HG03520 (cell line): ENCODE measurements around the gene MB.

Source experiments
- ATAC-seq: cut with Tn5 transposase; IDR thresholded peaks from one replicate; pipeline ENCODE4 v1.9.1; 2021; ENCODE audit warnings: mild to moderate bottlenecking, moderate library complexity; ENCODE audit not compliant: unreplicated experiment

Gene MB

GRCh38 chr22:35618427-35619223 is 1.5 kb upstream of the MB start:
- ATAC-seq = no peak

DNA sequence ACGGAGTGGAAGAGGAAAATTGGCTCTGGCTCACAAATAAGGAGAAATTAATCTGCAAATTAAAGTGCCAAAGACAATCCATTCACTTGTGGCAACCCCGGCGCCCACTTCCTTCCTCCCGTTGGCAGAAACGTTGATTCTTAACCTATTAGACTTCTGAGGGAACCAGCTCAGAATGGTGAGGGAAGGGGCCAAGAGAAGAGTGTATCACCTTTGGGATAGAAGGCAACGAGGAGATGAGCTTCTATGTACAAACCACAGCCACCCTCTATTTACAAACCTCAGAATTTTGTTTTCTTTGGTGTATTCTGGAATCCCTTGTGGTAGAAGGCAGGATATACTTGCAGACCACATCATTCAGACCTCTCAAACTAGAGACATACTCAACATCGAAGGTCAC is 1.1 kb downstream of the MB start:
- ATAC-seq = no peak

GRCh38 chr22:35615156-35615555 is 2.0 kb downstream of the MB start:
- ATAC-seq = no peak

GRCh38 chr22:35614404-35614803 is 2.7 kb downstream of the MB start:
- no peak for ATAC-seq

- no peak for ATAC-seq
These were observed 4.2 kb downstream of the MB start for GRCh38 chr22:35612903-35613302.

GRCh38 chr22:35611891-35612576 is 5.1 kb downstream of the MB start:
- ATAC-seq = no peak

GRCh38 chr22:35611200-35611890 is 5.8 kb downstream of the MB start:
- no peak for ATAC-seq

DNA sequence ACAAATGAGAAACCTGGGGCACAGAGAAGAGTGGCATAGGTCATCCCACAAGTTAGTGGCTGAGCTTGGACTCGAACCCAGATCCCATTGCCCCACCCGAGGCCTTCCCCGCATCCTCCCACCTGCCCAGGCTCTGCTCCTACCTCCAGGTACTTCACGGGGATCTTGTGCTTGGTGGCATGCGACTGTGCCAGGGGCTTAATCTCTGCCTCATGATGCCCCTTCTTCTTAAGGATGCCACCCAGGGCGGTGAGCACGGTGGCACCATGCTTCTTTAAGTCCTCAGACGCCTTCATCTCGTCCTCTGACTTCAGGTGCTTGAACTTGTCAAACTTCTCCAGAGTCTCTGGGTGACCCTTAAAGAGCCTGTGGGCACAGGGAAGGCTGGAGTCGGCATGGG is 6.4 kb downstream of the MB start:
- ATAC-seq = no peak

DNA sequence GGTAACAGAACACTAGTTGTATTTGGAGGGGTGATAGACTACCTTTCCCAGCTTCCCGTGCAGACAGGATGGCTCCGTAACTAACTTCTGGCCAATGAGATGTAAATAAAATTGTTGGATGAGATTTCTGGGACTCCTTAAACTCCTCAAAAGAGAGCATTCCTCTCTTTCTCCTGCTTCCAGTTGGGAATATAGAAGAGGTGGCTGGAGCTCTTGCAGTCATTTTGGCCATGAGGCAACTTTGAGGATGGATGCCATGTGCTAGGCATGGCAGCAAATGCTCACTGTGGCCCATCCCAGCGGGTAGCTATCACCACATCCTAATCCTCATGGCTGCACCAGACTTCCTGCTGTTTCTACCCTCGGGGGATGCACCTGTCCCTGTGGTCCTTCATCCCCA is 7.4 kb downstream of the MB start:
- no peak for ATAC-seq

GRCh38 chr22:35609261-35609660 is 7.9 kb downstream of the MB start:
- no peak for ATAC-seq

- ATAC-seq = no peak
These were observed 9.0 kb downstream of the MB start for GRCh38 chr22:35608088-35608487.

DNA sequence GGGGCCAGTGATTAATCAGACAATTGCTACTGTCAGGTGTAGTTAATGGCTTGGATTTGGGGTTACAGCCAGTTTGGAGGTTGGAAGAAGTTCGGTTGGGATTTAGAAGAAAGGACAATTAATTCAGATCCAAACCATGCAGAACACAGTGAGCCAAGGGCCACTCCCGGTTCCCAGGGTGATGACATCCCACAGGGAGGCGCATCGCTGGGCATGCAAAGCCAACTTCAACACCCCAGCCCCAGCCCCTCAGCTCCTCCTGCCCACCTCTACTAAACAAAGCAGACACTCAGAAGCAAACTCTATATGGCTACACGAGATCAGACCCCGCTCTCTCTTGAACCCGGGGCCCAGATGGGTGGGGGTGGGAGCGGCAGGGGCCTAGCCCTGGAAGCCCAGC is 10.2 kb downstream of the MB start:
- no peak for ATAC-seq

- ATAC-seq = no peak
These were observed 11.2 kb downstream of the MB start for GRCh38 chr22:35605851-35606481.

DNA sequence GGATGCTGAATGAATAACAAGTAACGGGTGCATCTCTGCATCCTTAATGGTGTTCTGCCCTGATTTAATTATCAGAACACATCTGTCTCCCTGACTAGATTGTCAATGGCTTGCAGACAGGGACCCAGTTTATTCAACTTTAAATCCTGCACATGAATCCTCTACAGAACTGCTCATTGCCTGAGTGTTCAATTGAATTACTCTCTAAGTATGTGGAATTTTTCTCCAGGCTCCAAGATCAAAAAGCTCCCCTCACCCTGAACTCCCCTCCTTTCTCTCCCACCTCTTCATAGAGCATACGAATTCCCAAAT is 11.8 kb downstream of the MB start:
- ATAC-seq = no peak

DNA sequence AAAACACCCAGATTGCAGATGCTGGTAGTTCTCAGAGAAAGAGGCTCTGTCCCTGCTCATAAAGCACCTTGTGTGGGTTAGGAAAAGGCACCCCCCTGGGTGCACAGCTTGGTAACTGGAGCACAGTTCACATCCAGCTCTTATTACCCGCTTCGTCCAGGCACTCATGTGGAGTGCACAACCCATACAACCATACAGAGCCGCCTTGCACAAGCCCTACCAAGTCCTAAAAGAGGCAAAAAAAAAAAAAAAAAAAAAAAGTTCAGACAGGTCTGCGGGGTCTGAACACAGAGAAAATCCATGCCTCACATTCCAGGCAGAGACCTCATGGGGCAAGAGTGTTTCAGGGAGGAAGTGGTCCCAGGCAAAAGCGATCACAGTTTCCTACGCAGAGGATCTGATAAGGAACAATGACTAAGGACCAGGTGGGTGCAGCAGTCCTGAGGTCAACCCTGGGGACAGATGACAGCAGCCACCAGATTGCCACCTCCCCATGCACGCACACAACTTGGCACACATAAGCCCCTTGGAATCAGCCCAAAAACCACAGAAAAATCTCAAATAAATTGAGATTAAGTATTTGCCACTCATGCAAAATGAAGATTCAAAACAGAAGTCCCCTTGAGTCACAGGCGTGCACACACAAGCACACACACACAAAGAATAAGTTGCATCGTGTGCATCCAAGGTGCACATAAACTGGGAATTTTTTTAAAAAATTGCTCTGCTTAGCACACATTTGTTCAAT is 12.3 kb downstream of the MB start:
- ATAC-seq = no peak

DNA sequence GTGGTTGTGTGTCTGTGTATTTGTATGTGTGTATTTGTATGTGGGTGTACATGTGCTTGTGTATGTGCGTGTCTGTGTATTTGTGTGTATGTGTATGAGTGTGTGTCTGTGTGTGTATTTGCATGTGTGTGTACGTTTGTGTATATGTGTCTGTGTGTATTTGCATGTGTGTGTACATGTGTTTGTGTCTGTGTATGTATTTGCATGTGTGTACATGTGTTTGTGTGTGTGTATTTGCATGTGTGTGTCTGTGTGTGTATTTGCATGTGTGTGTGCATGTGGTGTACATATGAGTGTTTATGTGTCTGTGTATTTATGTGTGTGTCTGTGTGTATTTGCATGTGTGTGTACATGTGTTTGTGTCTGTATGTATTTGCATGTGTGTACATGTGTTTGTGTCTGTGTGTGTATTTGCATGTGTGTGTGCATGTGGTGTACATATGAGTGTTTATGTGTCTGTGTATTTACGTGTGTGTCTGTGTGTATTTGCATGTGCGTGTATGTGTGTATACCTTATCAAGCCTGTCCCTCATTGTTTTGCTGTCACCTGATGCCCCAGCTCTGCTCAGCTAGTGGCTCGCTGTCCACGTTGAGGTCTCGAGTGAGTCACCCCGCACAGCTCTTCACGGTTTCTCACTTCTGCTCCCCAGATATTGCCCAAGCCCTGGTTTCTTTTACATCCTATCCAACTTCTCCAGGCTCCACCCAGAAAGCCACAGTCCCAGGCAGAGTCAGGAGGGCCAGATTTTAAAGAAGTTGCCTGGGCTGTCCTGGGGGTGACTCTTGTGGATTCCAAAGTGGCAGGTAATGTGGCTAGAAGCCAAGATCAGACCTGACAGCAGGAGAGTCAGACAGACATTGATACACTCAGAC is 15.2 kb downstream of the MB start:
- no peak for ATAC-seq

DNA sequence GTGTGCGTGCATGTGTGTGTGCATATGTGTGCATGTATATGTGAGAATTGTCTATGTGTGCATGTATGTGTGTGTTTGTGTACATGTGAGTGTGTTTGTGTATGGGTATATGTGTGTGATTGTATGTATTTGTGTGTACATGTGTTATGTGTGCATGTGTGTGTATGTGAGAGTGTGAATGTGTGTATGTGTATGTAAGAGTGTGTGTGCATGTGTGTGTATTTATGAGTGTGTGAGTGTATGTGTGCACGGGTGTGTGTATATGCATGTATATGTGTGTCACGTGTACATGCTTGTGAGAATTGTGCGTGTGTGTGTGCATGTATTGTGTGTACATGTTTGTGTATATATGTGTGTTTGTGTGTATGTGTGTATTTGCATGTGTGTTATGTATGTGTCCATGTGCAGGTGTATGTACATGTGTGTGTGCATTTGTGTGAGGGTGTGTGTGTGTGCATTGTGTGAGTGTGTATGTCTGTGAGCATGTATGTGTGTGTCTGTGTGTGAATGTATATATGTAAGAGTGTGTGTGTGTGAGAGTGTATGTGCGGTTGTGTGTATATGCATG is 16.0 kb downstream of the MB start:
- no peak for ATAC-seq

DNA sequence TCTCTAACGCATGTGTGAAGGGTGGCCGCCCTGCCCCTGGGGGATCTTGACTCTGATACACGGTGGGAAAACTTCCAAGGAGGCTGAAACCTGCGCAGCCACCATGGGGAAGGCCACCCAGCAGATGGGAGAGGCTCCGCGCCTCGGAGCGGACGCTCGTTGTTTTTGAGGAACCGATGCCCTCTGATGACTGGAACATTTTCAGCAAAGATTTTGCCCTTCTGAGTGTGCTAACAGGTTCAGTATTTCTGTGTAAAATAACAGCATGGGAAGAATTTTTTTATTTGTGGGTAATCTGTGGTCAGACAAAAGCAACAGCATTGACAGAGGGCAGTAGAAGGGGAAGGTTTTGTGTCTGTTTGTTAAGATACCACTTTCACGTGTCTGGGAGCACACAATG is 16.7 kb downstream of the MB start:
- ATAC-seq = no peak

GRCh38 chr22:35599364-35599763 is 17.8 kb downstream of the MB start:
- no peak for ATAC-seq

- no peak for ATAC-seq
These were observed 18.8 kb downstream of the MB start for GRCh38 chr22:35598396-35598710.
